OCI-LY7 (cell line): ENCODE data around the gene AFF3. TPM values are rescaled to one million over a fixed set of nuclear protein-coding genes. Genes with fewer than 3 reads are reported as not detected.

Experiments
- BruUV-seq: library from RNA; stranded (reverse); fragments of 400-500 nt; replicated peaks from 2 replicates; lab custom pipeline; 2021; lab: Mats Ljungman, UMichigan
- CTCF ChIA-PET: fragments of 300-600 bp; sonication (Branson Sonifier 250); formaldehyde crosslinking; loops from one replicate; lab custom pipeline; 2022; ENCODE audit warnings: antibody characterized with exemption; ENCODE audit not compliant: unreplicated experiment; lab: Charles Lee
- POLR2A ChIA-PET: fragments of 300-600 bp; sonication (Branson Sonifier 250); formaldehyde crosslinking; loops from one replicate; lab custom pipeline; 2022; ENCODE audit warnings: antibody characterized with exemption; lab: Charles Lee
- DNase-seq: peaks from one replicate; pipeline ENCODE4 v3.0.0-alpha.2; 2015; ENCODE audit warnings: low spot score
- H2AFZ ChIP-seq: fragments of 200-600 bp; sonication (generic), shearing (Covaris generic); 2 replicates; pipeline ENCODE4 v1.6.1; 2014; ENCODE audit warnings: mild to moderate bottlenecking, antibody characterized with exemption, low read length, moderate library complexity
- H3K27ac ChIP-seq: fragments of 200-600 bp; sonication (generic); 2 replicates; pipeline ENCODE4 v1.5.1; 2014; ENCODE audit warnings: mixed run types, low read depth, mild to moderate bottlenecking, moderate library complexity, low read length, inconsistent platforms; ENCODE audit not compliant: poor library complexity, severe bottlenecking
- H3K36me3 ChIP-seq: fragments of 200-600 bp; sonication (generic); 2 replicates; pipeline ENCODE4 v1.6.1; 2014; ENCODE audit warnings: mild to moderate bottlenecking, antibody characterized with exemption, low read length, moderate library complexity, mixed read lengths; ENCODE audit not compliant: insufficient read depth
- H3K4me1 ChIP-seq: fragments of 200-600 bp; sonication (generic); 2 replicates; pipeline ENCODE4 v1.5.1; 2014; ENCODE audit warnings: mild to moderate bottlenecking, low read length; ENCODE audit not compliant: insufficient read depth, poor library complexity, severe bottlenecking
- H3K4me2 ChIP-seq: fragments of 200-600 bp; sonication (generic); 2 replicates; pipeline ENCODE4 v1.6.1; 2014; ENCODE audit warnings: mild to moderate bottlenecking, low read length
- H3K4me3 ChIP-seq: fragments of 200-600 bp; sonication (generic); 2 replicates; pipeline ENCODE4 v1.5.1; 2014; ENCODE audit warnings: mild to moderate bottlenecking, low read depth, low read length; ENCODE audit not compliant: poor library complexity, severe bottlenecking
- H3K79me2 ChIP-seq: fragments of 200-600 bp; sonication (generic); 2 replicates; pipeline ENCODE4 v1.6.1; 2016; ENCODE audit warnings: low read depth, mild to moderate bottlenecking, low read length, moderate library complexity, mixed read lengths; ENCODE audit not compliant: insufficient read depth
- H3K9me2 ChIP-seq: fragments of 200-600 bp; sonication (generic); 2 replicates; pipeline ENCODE4 v1.6.1; 2016; ENCODE audit warnings: mild to moderate bottlenecking, low read length, mixed read lengths; ENCODE audit not compliant: insufficient read depth
- H3K9me3 ChIP-seq: fragments of 200-600 bp; sonication (generic); 2 replicates; pipeline ENCODE4 v1.6.1; 2014; ENCODE audit warnings: mild to moderate bottlenecking, mixed run types, low read length, mixed read lengths
- H4K20me1 ChIP-seq: fragments of 200-600 bp; sonication (generic); 2 replicates; pipeline ENCODE4 v1.6.1; 2014; ENCODE audit warnings: mild to moderate bottlenecking, antibody characterized with exemption, low read length, moderate library complexity, mixed read lengths; ENCODE audit not compliant: insufficient read depth
- CTCF ChIP-seq: fragments of 200-600 bp; sonication (generic); conservative IDR thresholded peaks from 2 replicates; pipeline ENCODE4 v1.5.1; 2014; ENCODE audit warnings: mild to moderate bottlenecking, antibody characterized with exemption, low read length, moderate library complexity, mixed read lengths
- EZH2phosphoT487 ChIP-seq: fragments of 200-600 bp; sonication (generic); IDR thresholded peaks from 2 replicates; pipeline ENCODE4 v1.6.1; 2018; ENCODE audit warnings: low read depth, borderline replicate concordance, mild to moderate bottlenecking, mixed run types, antibody characterized with exemption, low read length, moderate library complexity, mixed read lengths
- intact Hi-C: fragments of 100-400 bp; cut with micrococcal nuclease; formaldehyde crosslinking; loops from one replicate; pipeline ENCODE4 v1.10.0; 2022; ENCODE audit not compliant: unreplicated experiment
- total RNA-seq, 2 experiments: library from RNA; depleted of rRNA in 1 of 2; stranded (reverse); fragments of >200 nt in 1 of 2; shearing (Covaris generic) in 1 of 2; gene quantifications; 2 replicates each; pipeline ENCODE4 v1.2.3, GENCODE V29; 2014 to 2022

Gene AFF3
- total RNA-seq, 2 experiments from 2014 or later: 131 to 133 TPM

GRCh38 chr2:99537910-99538485, 604.4 kb downstream of the AFF3 start:
- Histone ChIP-seq H3K9me3 (no peaks in the 10 kb centered on the region; the same call in 1 of the 2 replicates), H3K27ac (no peak overlapping the region), H3K4me1 (no peaks in the 10 kb centered on the region), H3K36me3 (no peaks in the 10 kb centered on the region), H3K4me3 (no peak overlapping the region), H4K20me1 (no peaks in the 10 kb centered on the region), H3K79me2 (no peaks in the 10 kb centered on the region), H3K9me2 (no peaks in the 10 kb centered on the region), H2AFZ (no peak overlapping the region), H3K4me2 (no peak overlapping the region)
- no TSS peak for BruUV-seq
- ChIA-PET CTCF (no interaction called here), POLR2A (no interaction called here)
- no peak for DNase-seq
- TF ChIP-seq EZH2phosphoT487 (no peak), CTCF (no peak)
- intact Hi-C loops: no loop called here

- H3K4me3 ChIP-seq: no peak overlapping the region
- no peaks in the 10 kb centered on the region for H3K9me3 ChIP-seq
- H3K4me1 ChIP-seq: no peaks in the 10 kb centered on the region
- intact Hi-C loops: no loop called here
- no peak overlapping the region for H3K27ac ChIP-seq
- no peak for DNase-seq
- BruUV-seq: no TSS peak
- TF ChIP-seq CTCF (no peak), EZH2phosphoT487 (no peak)
- no peaks in the 10 kb centered on the region for H4K20me1 ChIP-seq
- no peaks in the 10 kb centered on the region for H3K9me2 ChIP-seq
- no peaks in the 10 kb centered on the region for H3K36me3 ChIP-seq
- ChIA-PET POLR2A (no interaction called here), CTCF (no interaction called here)
- H3K79me2 ChIP-seq: no peaks in the 10 kb centered on the region
- no peak overlapping the region for H3K4me2 ChIP-seq
- no peak overlapping the region for H2AFZ ChIP-seq
Observed at GRCh38 chr2:99524056-99524455, 618.3 kb downstream of the AFF3 start.

GRCh38 chr2:99522157-99522556, 620.2 kb downstream of the AFF3 start:
- Histone ChIP-seq H3K4me3 (no peak overlapping the region), H3K27ac (no peak overlapping the region), H3K4me2 (no peak overlapping the region), H3K4me1 (no peaks in the 10 kb centered on the region), H3K9me3 (no peaks in the 10 kb centered on the region), H4K20me1 (no peaks in the 10 kb centered on the region), H3K36me3 (no peaks in the 10 kb centered on the region), H3K9me2 (no peaks in the 10 kb centered on the region), H3K79me2 (no peaks in the 10 kb centered on the region), H2AFZ (no peak overlapping the region)
- BruUV-seq: no TSS peak
- CTCF ChIA-PET: no interaction called here
- TF ChIP-seq EZH2phosphoT487: no peak
- no peak for TF ChIP-seq CTCF
- no peak for DNase-seq
- POLR2A ChIA-PET: no interaction called here
- intact Hi-C loops: no loop called here
